HG03575 (cell line): ENCODE data around the gene TRIAP1.
A peak's percentile ranks its signal among the peaks of the same experiment; 100 is the strongest.
"Not testable (repeated sequence)": the region's sequence is repeated elsewhere in the genome, so short reads cannot be mapped to it uniquely, and the experiment has no call there.

ENCODE experiments used
- ATAC-seq: cut with Tn5 transposase; IDR thresholded peaks from one replicate; pipeline ENCODE4 v1.9.1; 2021; ENCODE audit not compliant: unreplicated experiment, insufficient number of reproducible peaks, low FRiP score; ENCODE audit errors: extremely low read depth

TRIAP1 gene

GRCh38 chr12:120469450-120470149 lies 23.4 kb upstream of the TRIAP1 start, which contains the start of gene SRSF9:
Gene SRSF9, minus strand, starts transcription at chr12:120469748. Its CDS starts 139 bp downstream, at chr12:120469609.
- peak; percentile 53 for ATAC-seq

GRCh38 chr12:120468821-120469449 lies 22.8 kb upstream of the TRIAP1 start:
- no peak for ATAC-seq

- ATAC-seq: no peak
Observed at GRCh38 chr12:120468325-120468820, 22.2 kb upstream of the TRIAP1 start.

- no peak for ATAC-seq
Observed at GRCh38 chr12:120467439-120467838, 21.3 kb upstream of the TRIAP1 start.

- no peak for ATAC-seq
Observed at GRCh38 chr12:120466560-120467315, 20.6 kb upstream of the TRIAP1 start.

- no peak for ATAC-seq
Observed at GRCh38 chr12:120465756-120466155, 19.6 kb upstream of the TRIAP1 start.

- ATAC-seq: no peak
Observed at GRCh38 chr12:120463712-120464111, 17.5 kb upstream of the TRIAP1 start.

GRCh38 chr12:120462099-120462640 lies 16.0 kb upstream of the TRIAP1 start:
- no peak for ATAC-seq

GRCh38 chr12:120460157-120460556 lies 14.0 kb upstream of the TRIAP1 start:
- ATAC-seq: no peak

- no peak for ATAC-seq
Observed at GRCh38 chr12:120457133-120457532, 10.9 kb upstream of the TRIAP1 start.

GRCh38 chr12:120455302-120455701 lies 9.1 kb upstream of the TRIAP1 start:
- no peak for ATAC-seq

GRCh38 chr12:120453977-120454376 lies 7.8 kb upstream of the TRIAP1 start:
- no peak for ATAC-seq

- ATAC-seq: no peak
Observed at GRCh38 chr12:120453060-120453750, 7.0 kb upstream of the TRIAP1 start.

- not testable (repeated sequence) for ATAC-seq
Observed at GRCh38 chr12:120452524-120452923, 6.3 kb upstream of the TRIAP1 start.

- no peak for ATAC-seq
Observed at GRCh38 chr12:120447992-120448391, 1.8 kb upstream of the TRIAP1 start.

GRCh38 chr12:120446844-120447178 lies 627 bp upstream of the TRIAP1 start:
- not testable (repeated sequence) for ATAC-seq

GRCh38 chr12:120444676-120445075 lies 1.5 kb downstream of the TRIAP1 start:
- no peak for ATAC-seq

- ATAC-seq: no peak
Observed at GRCh38 chr12:120439646-120440247, 6.4 kb downstream of the TRIAP1 start.
